WERI-Rb-1 (cell line): ENCODE measurements around the gene SESN2.
A peak's percentile ranks its signal among the peaks of the same experiment; 100 is the strongest.

Experiments used
- DNase-seq: peaks from one replicate; pipeline ENCODE4 v3.0.0-alpha.2; 2020
- H3K27ac ChIP-seq: fragments of 250-450 bp; sonication (Bioruptor Pico); 2 replicates; pipeline ENCODE4 v1.5.1; 2020; ENCODE audit warnings: mild to moderate bottlenecking, moderate library complexity
- H3K27me3 ChIP-seq: fragments of 250-450 bp; sonication (Bioruptor Pico); 2 replicates; pipeline ENCODE4 v1.5.1; 2021; ENCODE audit warnings: mild to moderate bottlenecking, low read depth, moderate library complexity; ENCODE audit not compliant: insufficient read depth, severe bottlenecking
- H3K36me3 ChIP-seq: fragments of 250-450 bp; sonication (Bioruptor Pico); 2 replicates; pipeline ENCODE4 v1.5.1; 2020; ENCODE audit warnings: mild to moderate bottlenecking, moderate library complexity
- H3K4me3 ChIP-seq: 2 replicates; pipeline ENCODE4 v1.5.1; 2011; ENCODE audit warnings: low read depth, mild to moderate bottlenecking, control low read depth, low read length
- H3K9me3 ChIP-seq: fragments of 250-450 bp; sonication (Bioruptor Pico); 2 replicates; pipeline ENCODE4 v1.5.1; 2021; ENCODE audit warnings: mild to moderate bottlenecking, moderate library complexity; ENCODE audit not compliant: severe bottlenecking
- CTCF ChIP-seq: IDR thresholded peaks from 2 replicates; pipeline ENCODE4 v1.5.1; 2011; ENCODE audit warnings: low read depth, mild to moderate bottlenecking, control low read depth, inconsistent platforms, low read length

The SESN2 gene

GRCh38 chr1:28240024-28240423, 19.3 kb upstream of the SESN2 start:
- TF ChIP-seq CTCF: no peak
- H3K4me3 ChIP-seq: no peak overlapping the region
- peaks cover 15% of the 10 kb centered on the region for H3K36me3 ChIP-seq
- H3K27me3 ChIP-seq: no peaks in the 10 kb centered on the region
- no peak overlapping the region for H3K27ac ChIP-seq
- DNase-seq: no peak
- no peaks in the 10 kb centered on the region for H3K9me3 ChIP-seq

GRCh38 chr1:28241638-28242241, 17.6 kb upstream of the SESN2 start:
- no peak for TF ChIP-seq CTCF
- H3K9me3 ChIP-seq: no peaks in the 10 kb centered on the region
- H3K27me3 ChIP-seq: no peaks in the 10 kb centered on the region
- H3K27ac ChIP-seq: no peak overlapping the region
- DNase-seq: no peak
- no peak overlapping the region for H3K4me3 ChIP-seq
- H3K36me3 ChIP-seq: peaks cover 12% of the 10 kb centered on the region

GRCh38 chr1:28243685-28244311, 15.5 kb upstream of the SESN2 start:
- H3K4me3 ChIP-seq: no peak overlapping the region
- no peak for TF ChIP-seq CTCF
- no peak overlapping the region for H3K27ac ChIP-seq
- DNase-seq: no peak
- no peaks in the 10 kb centered on the region for H3K9me3 ChIP-seq
- no peaks in the 10 kb centered on the region; the same call in 1 of the 2 replicates for H3K36me3 ChIP-seq
- no peaks in the 10 kb centered on the region for H3K27me3 ChIP-seq

GRCh38 chr1:28244549-28245251, 14.6 kb upstream of the SESN2 start:
- no peak overlapping the region for H3K4me3 ChIP-seq
- H3K9me3 ChIP-seq: no peaks in the 10 kb centered on the region
- no peak for DNase-seq
- no peak overlapping the region for H3K27ac ChIP-seq
- H3K27me3 ChIP-seq: no peaks in the 10 kb centered on the region
- no peaks in the 10 kb centered on the region for H3K36me3 ChIP-seq
- no peak for TF ChIP-seq CTCF

- TF ChIP-seq CTCF: no peak
- Histone ChIP-seq H3K27me3 (no peaks in the 10 kb centered on the region), H3K27ac (no peak overlapping the region; the same call in 1 of the 2 replicates), H3K4me3 (peak overlapping the region; percentile 58), H3K9me3 (no peaks in the 10 kb centered on the region), H3K36me3 (no peaks in the 10 kb centered on the region)
- DNase-seq: no peak
Measured at GRCh38 chr1:28246427-28246832, 12.9 kb upstream of the SESN2 start.
